HepG2 (cell line): ENCODE measurements around the gene CEP89. TPM values are rescaled to one million over a fixed set of nuclear protein-coding genes. Genes with fewer than 3 reads are reported as not detected.
A peak's percentile ranks its signal among the peaks of the same experiment; 100 is the strongest.

Experiments
- NFATC3 ChIP-seq: sonication (generic); formaldehyde crosslinking; IDR thresholded peaks from 2 replicates; pipeline ENCODE4 v1.5.1; 2020; ENCODE audit warnings: mild to moderate bottlenecking, missing genetic modification reagents
- PHF8 ChIP-seq: sonication (generic); formaldehyde crosslinking; IDR thresholded peaks from 2 replicates; pipeline ENCODE4 v1.5.0; 2020; ENCODE audit warnings: missing genetic modification reagents
- RAD51 ChIP-seq: fragments of 450-650 bp; IDR thresholded peaks from 2 replicates; pipeline ENCODE4 v1.6.1; 2016; ENCODE audit warnings: borderline replicate concordance
- SALL1 ChIP-seq: sonication (generic); formaldehyde crosslinking; IDR thresholded peaks from 2 replicates; pipeline ENCODE4 v1.8.0; 2022; ENCODE audit warnings: mild to moderate bottlenecking, missing genetic modification reagents
- TBX3 ChIP-seq: fragments of 450-650 bp; IDR thresholded peaks from 2 replicates; pipeline ENCODE4 v1.6.1; 2017; ENCODE audit warnings: antibody characterized with exemption, mild to moderate bottlenecking, inconsistent platforms, borderline replicate concordance
- TEAD3 ChIP-seq: optimal IDR thresholded peaks from 2 replicates; pipeline ENCODE3; 2016; ENCODE audit warnings: borderline replicate concordance
- TFDP2 ChIP-seq: sonication (generic); formaldehyde crosslinking; IDR thresholded peaks from 2 replicates; pipeline ENCODE4 v1.4.0; 2020; ENCODE audit warnings: missing genetic modification reagents
- XRCC5 ChIP-seq: fragments of 200-400 bp; formaldehyde crosslinking; optimal IDR thresholded peaks from 2 replicates; pipeline ENCODE3; 2017; ENCODE audit warnings: mild to moderate bottlenecking, low read length
- YEATS4 ChIP-seq: sonication (generic); formaldehyde crosslinking; IDR thresholded peaks from 2 replicates; pipeline ENCODE4 v1.4.0; 2020; ENCODE audit warnings: missing genetic modification reagents, borderline replicate concordance
- ZFY ChIP-seq: sonication (generic); formaldehyde crosslinking; IDR thresholded peaks from 2 replicates; pipeline ENCODE4 v1.4.0; 2020; ENCODE audit warnings: missing genetic modification reagents
- ZNF274 ChIP-seq: sonication (generic); formaldehyde crosslinking; IDR thresholded peaks from 2 replicates; pipeline ENCODE4 v1.5.1; 2020; ENCODE audit warnings: mild to moderate bottlenecking, missing genetic modification reagents
- ZNF292 ChIP-seq: sonication (generic); formaldehyde crosslinking; IDR thresholded peaks from 2 replicates; pipeline ENCODE4 v1.8.1; 2022; ENCODE audit warnings: mild to moderate bottlenecking, low read depth, missing genetic modification reagents, borderline replicate concordance
- ZNF331 ChIP-seq: sonication (generic); formaldehyde crosslinking; IDR thresholded peaks from 2 replicates; pipeline ENCODE4 v1.4.0; 2020; ENCODE audit warnings: missing genetic modification reagents
- ZNF33A ChIP-seq: sonication (generic); formaldehyde crosslinking; IDR thresholded peaks from 2 replicates; pipeline ENCODE4 v1.5.1; 2020; ENCODE audit warnings: missing genetic modification reagents, mild to moderate bottlenecking, moderate library complexity, borderline replicate concordance
- ZNF616 ChIP-seq: sonication (generic); formaldehyde crosslinking; IDR thresholded peaks from 2 replicates; pipeline ENCODE4 v1.5.0; 2020; ENCODE audit warnings: low read depth, mild to moderate bottlenecking, missing genetic modification reagents
- ZNF687 ChIP-seq: sonication (generic); formaldehyde crosslinking; IDR thresholded peaks from 2 replicates; pipeline ENCODE4 v1.5.1; 2020; ENCODE audit warnings: mild to moderate bottlenecking, missing genetic modification reagents, moderate library complexity
- ZNF879 ChIP-seq: sonication (generic); formaldehyde crosslinking; IDR thresholded peaks from 2 replicates; pipeline ENCODE4 v1.8.1; 2023; ENCODE audit warnings: missing genetic modification reagents
- polyA plus RNA-seq, 8 experiments: library from polyadenylated mRNA; depleted of rRNA in 3 of 8; stranded (reverse) in 7 of 8; unstranded in 1 of 8; fragments of >200 nt; fragmentation: Illumina TruSeq in 4 of 8; extraction: Trizol in 4 of 8; gene quantifications; 2 replicates each; pipeline versions ENCODE4 v1.2.1 to v1.2.3, GENCODE V29; 2011 to 2016; ENCODE audit warnings: low read depth in 4 of 8, missing spikeins in 1 of 8, mixed read lengths in 1 of 8; ENCODE audit not compliant: insufficient read depth in 1 of 8
- total RNA-seq, 5 experiments: library from RNA; depleted of rRNA; stranded (reverse); fragments of >200 nt; fragmentation: Illumina TruSeq; extraction: Trizol; gene quantifications; 2 replicates each; pipeline ENCODE4 v1.2.3, GENCODE V29; 2016; ENCODE audit warnings: low read depth in 1 of 5
- TF ChIP-seq, protein P1 (sequence below): sonication (generic); formaldehyde crosslinking; IDR thresholded peaks from 2 replicates; pipeline ENCODE4 v1.5.1; 2020; ENCODE audit warnings: missing genetic modification reagents, mild to moderate bottlenecking, borderline replicate concordance
- TF ChIP-seq, protein P2 (sequence below): sonication (generic); formaldehyde crosslinking; IDR thresholded peaks from 2 replicates; pipeline ENCODE4 v1.8.1; 2022; ENCODE audit warnings: low read depth, mild to moderate bottlenecking, missing genetic modification reagents

The CEP89 gene
- total and polyA plus RNA-seq, 2 of the 13 experiments (the other 11 are each of a cell fraction or from before 2014, with no cell fraction given), result 7.2 to 10.9 TPM

DNA sequence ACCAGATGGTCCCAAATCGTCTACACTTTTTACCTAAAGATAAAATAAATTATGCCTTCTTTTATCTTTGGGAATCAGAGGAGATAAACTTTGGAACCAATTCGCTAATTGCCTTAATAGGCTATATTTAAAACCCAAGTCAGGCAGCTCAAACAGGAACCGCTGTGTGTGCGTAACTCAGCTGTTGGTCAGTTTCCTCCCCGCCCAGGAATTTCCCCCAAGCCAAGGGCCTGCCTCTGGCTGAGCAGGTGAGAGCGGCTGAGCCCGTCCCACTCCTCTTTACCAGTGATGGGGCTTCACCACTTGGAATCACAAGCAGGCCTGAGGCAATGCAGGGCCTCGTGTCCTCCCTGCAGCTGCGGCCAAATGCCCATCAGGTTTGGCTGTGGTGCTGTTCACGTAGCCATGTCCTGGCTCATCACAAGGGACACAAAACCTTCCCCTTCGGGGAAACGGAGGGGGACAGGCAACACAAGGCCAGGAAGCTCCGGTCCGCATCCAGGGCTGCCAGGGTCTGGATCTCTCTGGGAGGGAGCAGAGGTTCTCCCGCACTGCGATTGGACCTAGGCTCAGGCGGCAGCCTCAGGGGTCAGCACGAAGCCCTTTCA is 101.7 kb downstream of the CEP89 start (continued):
- TF ChIP-seq ZNF687 (CRISPR knock-in tag), result peak; percentile 86
- TF ChIP-seq, protein P1, sequence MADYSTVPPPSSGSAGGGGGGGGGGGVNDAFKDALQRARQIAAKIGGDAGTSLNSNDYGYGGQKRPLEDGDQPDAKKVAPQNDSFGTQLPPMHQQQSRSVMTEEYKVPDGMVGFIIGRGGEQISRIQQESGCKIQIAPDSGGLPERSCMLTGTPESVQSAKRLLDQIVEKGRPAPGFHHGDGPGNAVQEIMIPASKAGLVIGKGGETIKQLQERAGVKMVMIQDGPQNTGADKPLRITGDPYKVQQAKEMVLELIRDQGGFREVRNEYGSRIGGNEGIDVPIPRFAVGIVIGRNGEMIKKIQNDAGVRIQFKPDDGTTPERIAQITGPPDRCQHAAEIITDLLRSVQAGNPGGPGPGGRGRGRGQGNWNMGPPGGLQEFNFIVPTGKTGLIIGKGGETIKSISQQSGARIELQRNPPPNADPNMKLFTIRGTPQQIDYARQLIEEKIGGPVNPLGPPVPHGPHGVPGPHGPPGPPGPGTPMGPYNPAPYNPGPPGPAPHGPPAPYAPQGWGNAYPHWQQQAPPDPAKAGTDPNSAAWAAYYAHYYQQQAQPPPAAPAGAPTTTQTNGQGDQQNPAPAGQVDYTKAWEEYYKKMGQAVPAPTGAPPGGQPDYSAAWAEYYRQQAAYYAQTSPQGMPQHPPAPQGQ, result 0 out of 2 replicates have a peak, but pooled peaks have one; percentile 59
- TF ChIP-seq NFATC3 (CRISPR knock-in tag), result 0 out of 2 replicates have a peak, but pooled peaks have one; percentile 35
- TF ChIP-seq ZFY (CRISPR knock-in tag), result peak; percentile 58; the same call in 1 of the 2 replicates
- TF ChIP-seq SALL1, result peak; percentile 50
- TF ChIP-seq ZNF879, result 0 out of 2 replicates have a peak, but pooled peaks have one; percentile 9
- TF ChIP-seq RAD51, result no peak
- TF ChIP-seq, protein P2, sequence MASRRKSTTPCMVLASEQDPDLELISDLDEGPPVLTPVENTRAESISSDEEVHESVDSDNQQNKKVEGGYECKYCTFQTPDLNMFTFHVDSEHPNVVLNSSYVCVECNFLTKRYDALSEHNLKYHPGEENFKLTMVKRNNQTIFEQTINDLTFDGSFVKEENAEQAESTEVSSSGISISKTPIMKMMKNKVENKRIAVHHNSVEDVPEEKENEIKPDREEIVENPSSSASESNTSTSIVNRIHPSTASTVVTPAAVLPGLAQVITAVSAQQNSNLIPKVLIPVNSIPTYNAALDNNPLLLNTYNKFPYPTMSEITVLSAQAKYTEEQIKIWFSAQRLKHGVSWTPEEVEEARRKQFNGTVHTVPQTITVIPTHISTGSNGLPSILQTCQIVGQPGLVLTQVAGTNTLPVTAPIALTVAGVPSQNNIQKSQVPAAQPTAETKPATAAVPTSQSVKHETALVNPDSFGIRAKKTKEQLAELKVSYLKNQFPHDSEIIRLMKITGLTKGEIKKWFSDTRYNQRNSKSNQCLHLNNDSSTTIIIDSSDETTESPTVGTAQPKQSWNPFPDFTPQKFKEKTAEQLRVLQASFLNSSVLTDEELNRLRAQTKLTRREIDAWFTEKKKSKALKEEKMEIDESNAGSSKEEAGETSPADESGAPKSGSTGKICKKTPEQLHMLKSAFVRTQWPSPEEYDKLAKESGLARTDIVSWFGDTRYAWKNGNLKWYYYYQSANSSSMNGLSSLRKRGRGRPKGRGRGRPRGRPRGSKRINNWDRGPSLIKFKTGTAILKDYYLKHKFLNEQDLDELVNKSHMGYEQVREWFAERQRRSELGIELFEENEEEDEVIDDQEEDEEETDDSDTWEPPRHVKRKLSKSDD (CRISPR knock-in tag), result 0 out of 2 replicates have a peak, but pooled peaks have one; percentile 12
- peak; percentile 41 for TF ChIP-seq XRCC5
- TF ChIP-seq YEATS4 (CRISPR knock-in tag), result 0 out of 2 replicates have a peak, but pooled peaks have one; percentile 11
- peak; percentile 37; the same call in 1 of the 2 replicates for TF ChIP-seq PHF8 (CRISPR knock-in tag)
- TF ChIP-seq ZNF331 (CRISPR knock-in tag), result 0 out of 2 replicates have a peak, but pooled peaks have one; percentile 19
- 0 out of 2 replicates have a peak, but pooled peaks have one; percentile 60 for TF ChIP-seq ZNF616 (CRISPR knock-in tag)
- TF ChIP-seq TFDP2 (CRISPR knock-in tag), result peak; percentile 27; the same call in 1 of the 2 replicates
- no peak for TF ChIP-seq ZNF33A (CRISPR knock-in tag)
- TF ChIP-seq TEAD3, result peak; percentile 41
- TF ChIP-seq TBX3, result no peak
- peak; percentile 66; the same call in 1 of the 2 replicates for TF ChIP-seq ZNF292
- peak; percentile 54 for TF ChIP-seq ZNF274 (CRISPR knock-in tag)
